ENCODE measurements around the gene PLA2G4E. TPM values are rescaled to one million over a fixed set of nuclear protein-coding genes. Genes with fewer than 3 reads are reported as not detected.
A peak's percentile ranks its signal among the peaks of the same experiment; 100 is the strongest.

The PLA2G4E gene
- polyA plus RNA-seq, 2 of the 4 experiments (the other 2 are of a cell fraction): 0.01 TPM; not detected in 1

- TF ChIP-seq PBX3 (IDR thresholded peaks at IDR 0.05): no peak
- TF ChIP-seq REST (IDR thresholded peaks at IDR 0.05): no peak
These were observed 9.8 kb downstream of the PLA2G4E start (continued) for GRCh38 chr15:42011074-42011473.

GRCh38 chr15:42010434-42010833, 10.4 kb downstream of the PLA2G4E start:
- ChIA-PET CTCF (no interaction called here), POLR2A (no interaction called here)
- no peaks in the 10 kb centered on the region for H3K9me3 ChIP-seq
- H3K4me3 ChIP-seq: no peak overlapping the region
- no peak for FAIRE-seq
- peak in 1 of 2 experiments; percentile 13 for DNase-seq (ENCODE audit: low read depth in 1 of 2, low spot score in 1 of 2)
- H3K4me1 ChIP-seq: 0 out of 3 replicates have a peak, but pooled peaks cover 4% of the 10 kb centered on the region
- WGBS (ENCODE audit: missing lambda C conversion rate): 38% methylated on average over 1 of the region's 1 CpG
- no peak for ATAC-seq
- H3K27ac ChIP-seq: no peak overlapping the region
- TF ChIP-seq FOSB (CRISPR knock-in tag; IDR thresholded peaks at IDR 0.05) (no peak), POLR2AphosphoS2 (conservative IDR thresholded peaks at IDR 0.05; ENCODE audit: low read length) (no peak), EHMT2 (IDR thresholded peaks at IDR 0.05; ENCODE audit: low read depth) (no peak)
- H3K4me2 ChIP-seq: no peak overlapping the region

- Histone ChIP-seq H3K4me1 (0 out of 3 replicates have a peak, but pooled peaks cover 4% of the 10 kb centered on the region), H3K9me3 (no peaks in the 10 kb centered on the region), H3K4me3 (no peak overlapping the region), H3K4me2 (no peak overlapping the region), H3K27ac (no peak overlapping the region)
- ChIA-PET CTCF (interaction anchor here (0.7 to 0.9 kb wide), 2 partner anchors 20 to 48 kb away, joined by 3 read pairs; no protein-coding TSS in a partner anchor), POLR2A (no interaction called here)
- WGBS (ENCODE audit: missing lambda C conversion rate): 85% methylated on average over 5 of the region's 5 CpGs
- ATAC-seq: no peak
- TF ChIP-seq EHF (CRISPR knock-in tag; IDR thresholded peaks at IDR 0.05) (no peak), CBX2 (IDR thresholded peaks at IDR 0.05; ENCODE audit: borderline replicate concordance, low read depth) (no peak), HDAC2 (IDR thresholded peaks at IDR 0.05) (no peak), CEBPB (IDR thresholded peaks at IDR 0.05) (no peak), USF2 (IDR thresholded peaks at IDR 0.05) (no peak), JUNB (IDR thresholded peaks at IDR 0.05) (no peak), SMC3 (IDR thresholded peaks at IDR 0.05) (no peak), SREBF2 (IDR thresholded peaks at IDR 0.05) (no peak), KDM1A (IDR thresholded peaks at IDR 0.05; ENCODE audit: low read depth) (no peak), ATOH8 (CRISPR knock-in tag; IDR thresholded peaks at IDR 0.05; ENCODE audit: low read depth) (no peak), HOXB5 (CRISPR knock-in tag; IDR thresholded peaks at IDR 0.05) (no peak)
- FAIRE-seq: no peak
- no peak for DNase-seq (ENCODE audit: low read depth in 1 of 2, low spot score in 1 of 2)
These were observed 11.4 kb downstream of the PLA2G4E start for GRCh38 chr15:42009474-42009873.

GRCh38 chr15:42009022-42009421, 11.8 kb downstream of the PLA2G4E start:
- no peaks in the 10 kb centered on the region for H3K9me3 ChIP-seq
- no peak overlapping the region for H3K4me3 ChIP-seq
- ChIA-PET CTCF (interaction anchor here (0.7 to 0.9 kb wide), 2 partner anchors 19 to 49 kb away, joined by 3 read pairs; no protein-coding TSS in a partner anchor), POLR2A (no interaction called here)
- no peak for TF ChIP-seq MAZ (IDR thresholded peaks at IDR 0.05; ENCODE audit: borderline replicate concordance, low read depth, low read length)
- no peak for TF ChIP-seq PBX3 (IDR thresholded peaks at IDR 0.05)
- peak; percentile 36 for TF ChIP-seq MAFK (IDR thresholded peaks at IDR 0.05; ENCODE audit: partially characterized antibody)
- no peak for TF ChIP-seq FOSB (CRISPR knock-in tag; IDR thresholded peaks at IDR 0.05)
- no peak for TF ChIP-seq EHMT2 (IDR thresholded peaks at IDR 0.05; ENCODE audit: low read depth)
- no peak for TF ChIP-seq JUN (IDR thresholded peaks at IDR 0.05)
- TF ChIP-seq GATA3 (IDR thresholded peaks at IDR 0.05; ENCODE audit: borderline replicate concordance): no peak
- no peak for TF ChIP-seq RCOR1 (IDR thresholded peaks at IDR 0.05; ENCODE audit: low read depth, low read length)
- no peak overlapping the region for H3K27ac ChIP-seq
- ATAC-seq (no peak), FAIRE-seq (no peak), DNase-seq (ENCODE audit: low read depth in 1 of 2, low spot score in 1 of 2) (no peak)
- no peak overlapping the region for H3K4me2 ChIP-seq
- 0 out of 3 replicates have a peak, but pooled peaks cover 4% of the 10 kb centered on the region for H3K4me1 ChIP-seq
